Natural killer cell (primary cell): ENCODE data around the gene SDS. TPM values are rescaled to one million over a fixed set of nuclear protein-coding genes. Genes with fewer than 3 reads are reported as not detected.

Experiments
- ATAC-seq, 3 donors: fragments of 150-1000 bp in 2 of 3; fragments of 200-7000 bp in 1 of 3; cut with Tn5 transposase; 1 replicate in 1 of 3; 2 replicates in 2 of 3; pipeline ENCODE4 v1.10.0; 2021; ENCODE audit warnings: mild to moderate bottlenecking in 2 of 3, moderate library complexity in 2 of 3
- DNase-seq, 2 donors: peaks; one replicate each; pipeline versions ENCODE4 v3.0.0 to v3.0.0-alpha.2; 2013 to 2021; ENCODE audit warnings: mixed read lengths in 1 of 2
- H3K27ac ChIP-seq: one replicate; pipeline ENCODE4 v1.5.1; 2013; ENCODE audit warnings: mild to moderate bottlenecking, low read length
- H3K27me3 ChIP-seq: one replicate; pipeline ENCODE4 v1.6.1; 2013; ENCODE audit warnings: low read length; ENCODE audit not compliant: control insufficient read depth, insufficient read depth
- H3K36me3 ChIP-seq: one replicate; pipeline ENCODE4 v1.6.1; 2013; ENCODE audit warnings: low read length; ENCODE audit not compliant: control insufficient read depth, insufficient read depth
- H3K4me1 ChIP-seq: one replicate; pipeline ENCODE4 v1.6.1; 2013; ENCODE audit warnings: low read length; ENCODE audit not compliant: control insufficient read depth, insufficient read depth
- H3K4me3 ChIP-seq: one replicate; pipeline ENCODE4 v1.5.1; 2013; ENCODE audit warnings: low read length
- H3K9me3 ChIP-seq: one replicate; pipeline ENCODE4 v1.6.1; 2013; ENCODE audit warnings: low read length; ENCODE audit not compliant: control insufficient read depth, insufficient read depth
- H3K27ac Mint-ChIP-seq, 2 donors: one replicate each; pipeline ENCODE4 v1.8.0; 2022; ENCODE audit warnings: mild to moderate bottlenecking in 2 of 2, mixed read lengths in 2 of 2, moderate library complexity in 1 of 2
- H3K27me3 Mint-ChIP-seq, 2 donors: one replicate each; pipeline ENCODE4 v1.8.0; 2022; ENCODE audit warnings: low read depth in 2 of 2, mixed read lengths in 2 of 2
- H3K36me3 Mint-ChIP-seq: one replicate; pipeline ENCODE4 v1.8.0; 2022; ENCODE audit warnings: mixed read lengths
- H3K4me1 Mint-ChIP-seq, 2 donors: one replicate each; pipeline ENCODE4 v1.8.0; 2022; ENCODE audit warnings: mixed read lengths in 2 of 2
- H3K4me3 Mint-ChIP-seq: one replicate; pipeline ENCODE4 v1.8.0; 2022; ENCODE audit warnings: mild to moderate bottlenecking, moderate library complexity, mixed read lengths
- H3K9me3 Mint-ChIP-seq, 2 donors: one replicate each; pipeline ENCODE4 v1.8.0; 2022; ENCODE audit warnings: mixed read lengths in 2 of 2
- WGBS: methylation state at CpG from one replicate; pipeline ENCODE4 v1.1.7; 2013; ENCODE audit warnings: missing lambda C conversion rate; ENCODE audit not compliant: insufficient coverage; 5-methylcytosine and 5-hydroxymethylcytosine counted together
- intact Hi-C: fragments of 100-400 bp; cut with micrococcal nuclease; formaldehyde crosslinking; loops from one replicate; pipeline ENCODE4 v1.14.2; 2022
- total RNA-seq, 4 donors: library from RNA; stranded (reverse); fragments of 120-200 nt in 1 of 4; gene quantifications; one replicate each; pipeline versions ENCODE4 v1.2.3 to v1.2.4, GENCODE V29; 2013 to 2022
- TF ChIP-seq, protein P1 (sequence below): fragments of 200-600 bp; IDR thresholded peaks from one replicate; pipeline ENCODE4 v1.8.0; 2022; ENCODE audit warnings: antibody characterized with exemption

SDS gene
- total RNA-seq, 3 donors from 2014 or later (not counting 1 experiment from before 2014, with no cell fraction given), result not detected

DNA sequence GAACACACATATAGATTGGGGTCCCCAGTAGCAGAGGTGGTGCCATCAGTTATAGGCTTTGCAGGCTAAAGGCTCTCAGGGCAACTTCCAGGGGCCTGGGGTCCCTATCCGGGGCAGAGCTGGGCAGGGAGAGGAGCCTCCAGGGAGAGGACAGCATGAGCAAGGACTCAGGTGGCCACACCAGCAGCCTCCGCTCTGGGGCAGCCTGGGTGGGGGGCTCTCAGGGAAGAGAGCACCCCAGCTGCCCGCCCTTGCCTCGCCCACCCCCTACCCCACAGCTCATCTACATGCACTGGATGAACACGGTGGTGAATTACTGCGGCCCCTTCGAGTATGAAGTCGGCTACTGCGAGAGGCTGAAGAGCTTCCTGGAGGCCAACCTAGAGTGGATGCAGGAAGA lies 31.3 kb downstream of the SDS start:
- Histone ChIP-seq H3K4me1 (no peaks in the 10 kb centered on the region), H3K27me3 (no peaks in the 10 kb centered on the region), H3K9me3 (no peaks in the 10 kb centered on the region), H3K4me3 (no peak overlapping the region), H3K36me3 (peaks cover 6% of the 10 kb centered on the region), H3K27ac (no peak overlapping the region)
- Mint-ChIP-seq H3K27ac (no peak overlapping the region), H3K4me1 (peaks cover 0 to 16% of the 10 kb centered on the region in 2 donors), H3K36me3 (no peaks in the 10 kb centered on the region), H3K9me3 (no peaks in the 10 kb centered on the region), H3K27me3 (no peaks in the 10 kb centered on the region), H3K4me3 (no peak overlapping the region)
- no peak for DNase-seq
- intact Hi-C loops, result no loop called here
- no peak for ATAC-seq
- TF ChIP-seq, protein P1, sequence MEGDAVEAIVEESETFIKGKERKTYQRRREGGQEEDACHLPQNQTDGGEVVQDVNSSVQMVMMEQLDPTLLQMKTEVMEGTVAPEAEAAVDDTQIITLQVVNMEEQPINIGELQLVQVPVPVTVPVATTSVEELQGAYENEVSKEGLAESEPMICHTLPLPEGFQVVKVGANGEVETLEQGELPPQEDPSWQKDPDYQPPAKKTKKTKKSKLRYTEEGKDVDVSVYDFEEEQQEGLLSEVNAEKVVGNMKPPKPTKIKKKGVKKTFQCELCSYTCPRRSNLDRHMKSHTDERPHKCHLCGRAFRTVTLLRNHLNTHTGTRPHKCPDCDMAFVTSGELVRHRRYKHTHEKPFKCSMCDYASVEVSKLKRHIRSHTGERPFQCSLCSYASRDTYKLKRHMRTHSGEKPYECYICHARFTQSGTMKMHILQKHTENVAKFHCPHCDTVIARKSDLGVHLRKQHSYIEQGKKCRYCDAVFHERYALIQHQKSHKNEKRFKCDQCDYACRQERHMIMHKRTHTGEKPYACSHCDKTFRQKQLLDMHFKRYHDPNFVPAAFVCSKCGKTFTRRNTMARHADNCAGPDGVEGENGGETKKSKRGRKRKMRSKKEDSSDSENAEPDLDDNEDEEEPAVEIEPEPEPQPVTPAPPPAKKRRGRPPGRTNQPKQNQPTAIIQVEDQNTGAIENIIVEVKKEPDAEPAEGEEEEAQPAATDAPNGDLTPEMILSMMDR, result no peak
- over 99% methylated on average over 9 of the region's 9 CpGs for WGBS

DNA sequence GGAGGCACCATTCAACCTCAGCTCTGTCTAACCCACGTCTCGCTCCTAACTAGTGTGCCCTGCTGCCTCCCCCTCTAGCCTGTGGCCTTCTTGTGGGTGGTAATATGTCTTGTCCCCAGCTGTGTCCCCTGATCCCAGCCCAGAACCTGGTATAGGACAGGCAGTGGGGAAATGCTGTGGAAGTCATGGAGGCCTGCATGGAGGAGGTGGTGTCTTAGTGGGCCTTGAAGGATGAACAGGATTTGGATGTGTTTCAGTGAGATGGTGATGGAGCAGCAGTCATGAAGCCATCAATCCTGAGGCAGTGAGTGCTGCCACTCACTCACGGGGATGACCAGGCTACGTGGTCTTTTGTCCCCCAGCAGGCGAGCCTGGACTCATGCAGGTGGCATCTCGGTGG lies 31.9 kb downstream of the SDS start:
- no peak overlapping the region for H3K4me3 Mint-ChIP-seq
- H3K4me1 Mint-ChIP-seq, result peaks cover 0 to 16% of the 10 kb centered on the region in 2 donors
- H3K36me3 Mint-ChIP-seq, result no peaks in the 10 kb centered on the region
- H3K27ac Mint-ChIP-seq, result no peak overlapping the region
- H3K9me3 Mint-ChIP-seq, result no peaks in the 10 kb centered on the region
- Histone ChIP-seq H3K4me1 (no peaks in the 10 kb centered on the region), H3K36me3 (peaks cover 6% of the 10 kb centered on the region), H3K27ac (no peak overlapping the region), H3K27me3 (no peaks in the 10 kb centered on the region), H3K9me3 (no peaks in the 10 kb centered on the region), H3K4me3 (no peak overlapping the region)
- 95% methylated on average over 6 of the region's 6 CpGs for WGBS
- DNase-seq (no peak), ATAC-seq (no peak)
- intact Hi-C loops, result no loop called here
- H3K27me3 Mint-ChIP-seq, result no peaks in the 10 kb centered on the region
- TF ChIP-seq, protein P1, result no peak

DNA sequence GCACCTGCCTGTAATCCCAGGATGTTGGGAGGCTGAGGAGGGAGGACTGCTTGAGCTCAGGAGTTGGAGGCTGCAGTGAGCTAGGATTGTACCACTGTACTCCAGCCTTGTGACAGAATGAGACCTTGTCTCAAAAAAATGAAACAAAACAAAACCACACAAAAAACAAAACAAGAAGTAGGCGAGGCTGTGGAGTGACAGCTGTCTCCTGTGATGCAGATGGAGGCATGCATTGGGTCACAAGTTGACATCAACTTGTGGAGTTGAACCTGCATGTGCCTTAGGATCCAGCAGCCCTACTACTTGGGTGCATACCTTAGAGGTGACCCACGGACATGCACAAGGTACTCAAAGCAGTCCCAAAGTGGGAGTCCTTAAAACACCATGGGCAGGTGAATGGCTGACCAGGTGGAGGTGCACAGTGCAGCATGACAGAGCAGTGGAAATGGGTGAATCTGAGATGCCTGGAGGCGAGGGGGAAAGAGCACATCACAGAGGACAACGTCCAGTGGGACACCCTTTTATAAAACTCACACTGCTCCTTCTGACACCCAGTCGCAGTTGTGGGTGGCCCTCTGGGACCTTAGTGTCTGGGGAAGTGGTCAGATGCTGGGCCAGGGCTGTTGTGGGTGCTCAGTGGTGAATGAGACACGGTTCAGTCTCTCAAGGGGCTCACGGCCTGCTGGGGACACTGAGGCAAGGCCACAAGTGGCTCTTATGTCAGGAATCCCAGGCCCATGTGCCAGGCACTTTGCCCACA lies 32.6 kb downstream of the SDS start:
- Histone ChIP-seq H3K4me3 (no peak overlapping the region), H3K36me3 (peaks cover 6% of the 10 kb centered on the region), H3K27me3 (no peaks in the 10 kb centered on the region), H3K4me1 (no peaks in the 10 kb centered on the region), H3K27ac (no peak overlapping the region), H3K9me3 (no peaks in the 10 kb centered on the region)
- WGBS, result 63% methylated on average over 6 of the region's 7 CpGs
- Mint-ChIP-seq H3K4me3 (no peak overlapping the region), H3K4me1 (peaks cover 0 to 16% of the 10 kb centered on the region in 2 donors), H3K36me3 (no peaks in the 10 kb centered on the region), H3K27ac (no peak overlapping the region), H3K27me3 (no peaks in the 10 kb centered on the region), H3K9me3 (no peaks in the 10 kb centered on the region)
- TF ChIP-seq, protein P1, result no peak
- ATAC-seq (no peak), DNase-seq (no peak)
- intact Hi-C loops, result no loop called here
